HG03558 (cell line): ENCODE data around the gene KLC3.

Experiments used
- ATAC-seq: cut with Tn5 transposase; IDR thresholded peaks from one replicate; pipeline ENCODE4 v1.9.1; 2021; ENCODE audit warnings: moderate number of reproducible peaks; ENCODE audit not compliant: unreplicated experiment; ENCODE audit errors: extremely low read depth

The KLC3 gene

GRCh38 chr19:45347570-45348366 is 7.2 kb downstream of the KLC3 start:
- ATAC-seq = no peak

GRCh38 chr19:45348367-45349125 is 8.0 kb downstream of the KLC3 start:
- no peak for ATAC-seq

GRCh38 chr19:45349126-45349415 is 8.5 kb downstream of the KLC3 start:
- ATAC-seq = no peak

- no peak for ATAC-seq
Observed at GRCh38 chr19:45349430-45349941, 8.9 kb downstream of the KLC3 start.

GRCh38 chr19:45350477-45351058 is 10.0 kb downstream of the KLC3 start:
- ATAC-seq = no peak

GRCh38 chr19:45351401-45351952 is 10.9 kb downstream of the KLC3 start:
- ATAC-seq = no peak

- no peak for ATAC-seq
Observed at GRCh38 chr19:45352062-45352461, 11.5 kb downstream of the KLC3 start.

- ATAC-seq = no peak
Observed at GRCh38 chr19:45352471-45352870, 11.9 kb downstream of the KLC3 start.

- no peak for ATAC-seq
Observed at GRCh38 chr19:45352914-45353796, 12.6 kb downstream of the KLC3 start.

- no peak for ATAC-seq
Observed at GRCh38 chr19:45354241-45354842, 13.8 kb downstream of the KLC3 start.

GRCh38 chr19:45355402-45355801 is 14.9 kb downstream of the KLC3 start:
- no peak for ATAC-seq

GRCh38 chr19:45355910-45356309 is 15.4 kb downstream of the KLC3 start:
- no peak for ATAC-seq

GRCh38 chr19:45356760-45357444 is 16.4 kb downstream of the KLC3 start:
- ATAC-seq = no peak

- no peak for ATAC-seq
Observed at GRCh38 chr19:45357445-45357783, 16.9 kb downstream of the KLC3 start.

GRCh38 chr19:45358213-45358792 is 17.8 kb downstream of the KLC3 start:
- ATAC-seq = no peak

GRCh38 chr19:45361608-45362007 is 21.1 kb downstream of the KLC3 start:
- ATAC-seq = no peak

- ATAC-seq = no peak
Observed at GRCh38 chr19:45362291-45362690, 21.7 kb downstream of the KLC3 start.

- no peak for ATAC-seq
Observed at GRCh38 chr19:45363861-45364459, 23.4 kb downstream of the KLC3 start.
